Measurements from ENCODE around the gene SLC12A3.

- TF ChIP-seq CTCF (IDR thresholded peaks at IDR 0.05) (no peak), POLR2AphosphoS5 (IDR thresholded peaks at IDR 0.05) (no peak), POLR2A (IDR thresholded peaks at IDR 0.05) (no peak), EP300 (IDR thresholded peaks at IDR 0.05) (no peak)
Measured at GRCh38 chr16:56870276-56870888, 5.4 kb downstream of the SLC12A3 start.

Measured in gastroesophageal sphincter (tissue), 3 donors.